A172 (cell line): ENCODE data around the gene SELENOS. TPM values are rescaled to one million over a fixed set of nuclear protein-coding genes. Genes with fewer than 3 reads are reported as not detected.

ENCODE experiments used
- DNase-seq: peaks from one replicate; pipeline ENCODE4 v3.0.0-alpha.2; 2015; ENCODE audit warnings: low spot score
- total RNA-seq: library from RNA; depleted of rRNA; stranded (reverse); fragments of >200 nt; shearing (Covaris generic); gene quantifications from 2 replicates; pipeline ENCODE4 v1.2.3, GENCODE V29; 2014

The SELENOS gene
- total RNA-seq, 1 experiment from 2014 or later: 61.8 TPM

DNA sequence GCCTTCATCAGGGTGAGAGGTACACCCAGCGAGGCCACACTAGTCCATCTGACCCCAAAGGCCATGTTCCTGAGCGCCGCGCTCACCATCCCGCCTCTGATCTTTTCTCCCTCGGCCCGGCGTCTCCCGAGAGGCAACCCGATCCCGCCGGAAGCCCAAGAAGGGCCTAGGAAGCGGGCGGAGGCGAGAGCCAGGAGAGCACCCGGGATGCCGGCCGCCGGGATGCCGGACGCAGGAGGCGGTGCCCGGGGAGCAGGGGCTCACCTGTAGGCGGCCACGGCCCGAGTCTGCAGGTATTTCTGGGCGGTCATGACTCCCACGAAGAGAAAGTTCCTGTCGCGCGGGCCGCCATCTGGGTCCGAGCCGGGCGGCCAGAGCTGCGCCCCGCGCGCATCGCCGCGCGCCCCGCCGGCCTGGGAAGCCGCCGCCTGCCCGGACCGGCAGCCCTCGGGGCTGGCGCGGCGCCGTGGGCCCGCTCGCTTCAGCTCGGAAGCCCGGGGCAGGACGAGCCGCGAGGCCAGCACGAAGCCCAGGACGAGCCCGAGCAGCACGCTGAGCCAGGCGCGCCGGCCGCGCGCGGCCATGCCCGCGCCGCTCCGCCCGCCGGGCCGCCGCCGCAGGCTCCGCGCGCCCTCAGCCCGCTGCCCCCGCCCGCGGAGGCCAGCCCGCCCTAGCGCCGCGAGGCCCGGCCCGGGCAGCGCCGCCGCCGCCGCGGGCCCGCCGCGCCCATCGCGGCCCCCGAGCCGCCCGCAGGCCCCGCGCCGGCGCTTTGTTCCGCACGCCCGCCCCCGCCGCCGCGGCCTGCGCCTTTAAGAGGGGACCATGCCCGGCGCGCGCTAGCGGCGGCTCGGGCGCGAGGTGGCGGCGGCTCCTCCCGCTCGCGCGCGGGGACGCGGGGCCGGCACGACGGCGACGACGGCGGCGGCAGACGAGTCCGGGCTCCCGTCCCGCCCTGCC is 26.1 kb downstream of the SELENOS start:
- no peak for DNase-seq

DNA sequence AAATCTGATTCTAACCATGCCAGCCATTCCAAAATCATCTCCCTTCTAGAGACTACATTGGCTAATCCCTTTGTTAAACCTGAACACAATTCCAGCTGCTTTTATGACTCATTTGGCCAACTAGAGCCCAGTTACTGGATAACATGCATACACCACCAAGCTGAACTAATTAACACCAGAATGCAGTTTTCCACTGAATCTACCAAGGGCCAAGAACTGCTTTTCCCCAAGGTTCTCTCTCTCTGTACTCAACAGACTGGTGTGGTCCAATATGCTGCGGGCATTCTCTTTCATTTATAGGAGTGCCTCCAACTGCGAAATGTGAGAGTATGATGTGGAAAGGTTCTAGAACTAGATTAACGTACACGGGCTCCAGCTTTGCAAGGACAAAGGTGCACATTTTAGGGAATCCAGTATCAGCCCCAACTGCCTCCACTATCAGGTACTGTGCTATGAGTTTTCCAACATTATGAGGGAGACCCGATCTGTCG is 26.9 kb downstream of the SELENOS start:
- peak; percentile 57 for DNase-seq

DNA sequence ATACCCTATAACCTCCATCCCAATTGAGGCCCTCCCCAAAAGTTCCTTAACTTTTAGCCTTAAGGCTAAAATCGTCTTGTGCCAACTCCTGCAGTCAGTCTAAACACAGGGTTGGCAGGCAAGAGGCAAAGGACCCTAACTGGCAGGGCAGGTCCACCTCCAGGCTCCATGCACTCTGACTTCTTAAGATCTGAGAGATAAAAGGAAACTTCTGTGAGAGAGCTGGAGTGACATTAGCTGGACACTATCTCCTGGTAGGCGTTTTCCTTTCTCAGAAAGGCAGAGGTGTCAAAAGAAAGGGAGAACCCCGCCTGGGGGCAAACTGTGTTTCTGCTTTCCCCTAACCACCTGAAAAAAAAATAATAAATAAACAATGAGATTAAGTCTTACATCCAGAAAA is 29.0 kb downstream of the SELENOS start:
- DNase-seq: no peak

DNA sequence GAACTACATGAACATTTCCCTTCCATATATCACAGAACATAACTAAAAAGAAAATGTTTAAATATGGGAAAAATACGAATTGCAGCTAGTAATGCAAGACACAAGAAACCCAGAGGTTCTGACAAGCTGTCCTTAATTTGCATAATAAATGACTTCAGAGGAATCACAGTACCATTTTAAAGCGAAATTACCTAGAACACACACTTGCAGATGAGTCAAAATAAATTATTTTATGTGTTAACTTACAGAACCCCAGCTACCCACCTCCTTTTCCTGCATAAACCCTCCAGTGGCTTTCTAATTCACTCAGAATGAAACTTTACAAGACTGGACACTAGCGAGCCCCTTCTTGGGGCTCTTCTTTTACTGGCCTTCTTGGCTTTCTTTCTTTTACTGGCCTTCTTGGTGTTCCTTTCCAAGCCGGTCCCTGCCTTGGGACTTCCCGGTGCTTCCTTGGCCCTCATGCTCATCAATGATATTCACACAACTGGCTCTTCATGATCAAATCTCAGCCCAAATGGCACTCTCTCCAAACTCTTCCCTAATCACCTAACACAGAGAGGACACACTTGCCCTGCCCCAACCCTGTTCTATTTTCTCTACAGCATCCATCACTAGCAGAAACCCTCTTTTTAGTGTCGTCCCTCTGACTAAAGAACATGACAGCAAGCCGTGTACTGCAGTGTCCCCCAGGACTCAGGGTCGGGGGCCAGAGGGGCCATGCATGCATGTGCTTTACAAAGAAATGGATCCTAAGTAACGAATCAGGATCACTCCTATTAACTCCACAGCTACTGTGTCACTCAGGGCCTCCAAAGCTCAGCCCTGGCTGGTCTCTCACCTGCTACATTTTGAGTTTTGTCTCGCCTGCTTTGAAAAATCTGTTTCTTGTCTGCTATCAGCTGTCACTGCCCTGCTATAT is 30.2 kb downstream of the SELENOS start:
- DNase-seq: no peak

DNA sequence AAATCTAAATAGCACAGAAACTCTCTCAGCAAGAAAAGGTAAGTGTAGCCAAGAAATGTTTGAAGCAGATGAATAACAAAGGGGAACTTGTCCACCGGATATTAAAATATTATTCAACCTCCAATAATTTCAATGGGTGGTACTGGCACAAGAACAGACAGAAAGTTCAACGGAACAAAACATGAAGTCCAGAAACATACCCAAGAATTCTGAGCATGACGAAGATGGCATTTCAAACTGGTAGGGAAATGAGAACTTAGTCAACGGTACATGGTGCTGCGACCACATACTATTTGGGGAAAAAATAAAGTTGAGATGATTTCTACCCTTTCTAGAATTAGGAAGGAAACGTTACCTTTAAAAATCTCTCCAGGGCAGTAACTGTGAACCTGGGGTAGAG is 30.9 kb downstream of the SELENOS start:
- DNase-seq: no peak

DNA sequence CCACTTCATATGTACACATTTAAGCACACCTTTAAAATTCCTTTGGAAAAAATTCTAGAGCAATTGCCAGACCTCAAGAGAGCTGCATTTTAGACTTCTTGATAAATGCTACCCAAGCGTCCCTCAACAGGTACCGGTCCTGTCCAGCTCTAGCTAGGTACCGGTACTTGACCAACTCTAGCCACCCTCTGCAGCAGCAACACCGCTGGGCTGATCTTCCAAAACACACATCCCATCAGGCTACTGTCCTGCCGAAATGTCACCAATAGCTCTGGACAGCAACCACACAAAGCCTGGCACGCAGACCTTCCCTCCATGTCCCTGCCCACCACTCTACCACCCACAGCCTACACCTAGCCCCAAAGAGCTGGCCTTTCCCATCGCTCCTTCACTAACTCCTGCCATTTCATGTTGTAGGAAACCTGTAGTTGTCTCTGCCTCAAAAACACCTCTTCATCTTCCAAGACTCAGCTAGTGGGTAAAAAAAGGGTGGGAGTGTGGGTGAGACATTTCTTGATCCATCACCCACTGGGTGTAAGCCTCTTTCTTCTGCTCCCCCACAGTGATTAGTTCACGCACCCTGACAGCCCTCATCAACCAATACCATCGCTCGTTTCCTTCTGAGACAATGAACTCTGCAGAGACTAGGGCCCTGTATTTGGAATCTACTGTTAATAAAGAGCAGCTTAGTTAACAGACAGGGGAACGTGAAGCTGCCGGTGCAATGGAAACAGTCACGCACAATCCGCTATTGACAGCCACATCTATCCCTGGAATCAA is 32.2 kb downstream of the SELENOS start:
- no peak for DNase-seq

DNA sequence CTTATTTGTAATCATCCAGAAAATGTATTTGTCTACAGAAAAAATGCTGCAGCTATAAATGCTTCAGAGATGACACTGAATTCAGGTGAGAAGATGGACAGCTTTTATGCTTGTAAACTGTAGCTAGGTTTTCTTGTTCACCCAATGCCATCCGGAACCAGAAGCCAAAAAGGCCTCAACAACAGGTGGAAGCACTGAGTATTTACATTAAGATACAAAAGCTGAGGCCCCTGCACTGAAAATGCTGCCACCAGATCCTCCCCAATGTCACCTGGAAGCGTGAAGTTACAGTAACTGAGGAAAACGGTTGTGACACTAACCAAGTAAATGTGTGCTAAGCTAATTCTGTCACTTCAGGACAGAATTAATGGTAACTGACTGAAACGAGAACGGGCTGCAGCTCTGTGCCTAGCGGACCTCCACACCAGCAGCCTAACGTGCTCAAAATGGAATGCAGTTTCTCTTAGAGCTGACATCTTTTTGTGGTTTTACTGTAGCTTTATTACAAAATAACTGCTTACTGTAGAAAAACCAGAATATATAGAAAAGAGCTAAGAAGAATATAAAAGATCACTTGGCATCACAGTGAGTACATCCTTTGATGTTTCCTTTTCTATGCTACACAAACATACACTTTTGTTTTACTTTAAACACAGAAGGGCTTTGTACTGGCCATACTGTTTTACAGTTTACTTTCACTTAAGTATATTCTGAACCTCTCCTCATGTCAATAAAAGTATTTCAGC is 33.1 kb downstream of the SELENOS start:
- DNase-seq: no peak

DNA sequence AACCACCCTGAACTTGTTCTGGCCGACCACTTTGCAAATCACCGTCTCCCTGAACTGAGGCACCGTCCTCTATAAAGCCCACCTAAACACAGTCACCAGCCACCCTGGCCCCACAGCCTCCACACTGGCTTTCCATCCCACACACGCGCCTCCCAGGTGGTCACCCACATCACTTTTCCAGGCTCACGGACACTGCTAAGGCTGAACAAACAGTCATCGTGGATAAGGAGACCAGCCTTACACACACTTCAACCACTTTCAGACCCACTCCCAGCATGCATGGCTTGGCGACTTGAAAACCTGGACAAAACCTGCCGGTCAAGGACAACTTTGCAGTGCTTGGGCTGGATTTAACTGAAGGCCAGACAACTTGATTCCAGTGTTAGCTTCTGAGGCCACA is 33.9 kb downstream of the SELENOS start:
- DNase-seq: no peak

DNA sequence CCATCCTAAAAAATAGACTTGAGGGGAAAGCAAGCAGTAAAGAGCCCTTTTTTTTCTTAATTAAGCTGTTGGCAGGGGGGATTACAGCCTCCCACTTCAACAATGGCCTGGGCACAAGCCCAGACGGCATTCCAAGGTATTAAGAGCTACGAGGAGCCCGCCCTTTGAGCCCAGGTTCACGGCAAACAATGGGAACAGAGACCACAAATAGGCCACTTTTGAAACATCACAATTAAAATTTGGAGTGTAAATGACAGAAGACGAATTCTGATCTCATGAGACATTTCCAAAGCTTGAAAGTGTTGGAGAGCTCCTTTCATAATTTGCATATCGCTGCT is 34.3 kb downstream of the SELENOS start:
- peak; percentile 37 for DNase-seq

DNA sequence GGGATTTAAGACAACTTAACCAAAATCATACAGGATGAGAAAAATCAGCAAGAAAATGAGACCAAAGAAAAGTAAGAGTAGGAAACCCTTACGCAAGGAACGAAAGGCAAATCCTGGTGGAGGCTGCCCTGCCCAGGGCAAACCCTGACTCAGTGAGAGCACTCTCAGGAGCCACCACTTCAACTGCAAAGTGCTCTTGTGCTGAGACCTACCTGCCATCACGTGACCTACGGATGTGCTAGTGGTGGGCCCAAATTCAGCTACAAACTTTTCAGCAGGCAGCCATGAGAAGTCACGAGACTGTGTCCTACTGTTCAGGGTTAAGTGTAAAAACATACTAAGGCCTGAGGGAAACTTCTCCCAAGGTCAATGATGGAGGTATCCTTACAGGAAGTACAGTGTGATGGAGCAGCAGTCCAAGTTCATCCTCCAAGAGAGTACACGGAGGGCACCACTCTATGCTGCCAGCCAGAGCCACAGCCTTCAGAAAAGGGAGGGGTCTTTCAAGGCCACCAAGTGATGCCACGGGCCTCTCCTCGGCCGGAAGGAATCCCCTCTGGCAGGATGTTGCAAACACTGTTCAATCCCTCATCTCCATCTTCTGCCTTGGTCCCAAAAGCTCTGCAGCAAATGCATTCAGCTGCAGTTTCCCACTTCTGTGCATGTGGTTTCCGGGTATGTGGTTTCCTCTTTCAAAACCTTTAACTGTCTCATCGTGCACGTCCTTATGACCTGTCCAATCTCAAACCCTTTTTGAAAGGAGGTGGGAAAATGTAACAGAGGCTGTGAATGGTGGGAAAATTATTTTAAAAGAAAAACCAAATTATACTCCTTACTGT is 34.9 kb downstream of the SELENOS start:
- DNase-seq: peak; percentile 54

DNA sequence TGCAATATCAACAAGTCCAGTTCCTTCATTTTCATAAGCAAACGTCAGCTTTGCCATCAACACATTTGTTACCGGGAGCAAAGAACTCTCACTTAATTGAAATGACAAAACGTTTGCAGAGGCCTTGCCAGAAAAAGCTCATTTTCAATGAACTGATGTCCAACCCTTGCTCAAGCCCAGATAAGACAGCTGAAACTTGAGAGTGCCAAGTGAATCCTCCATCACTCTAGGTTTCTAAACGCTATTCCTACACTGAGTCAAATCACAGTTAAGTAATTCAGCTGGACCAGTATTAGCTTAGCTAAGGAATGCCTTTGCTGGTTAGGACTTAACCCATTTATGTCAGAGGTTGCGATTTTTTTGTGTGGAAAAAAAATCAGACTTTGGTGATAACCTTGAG is 36.9 kb downstream of the SELENOS start:
- no peak for DNase-seq

DNA sequence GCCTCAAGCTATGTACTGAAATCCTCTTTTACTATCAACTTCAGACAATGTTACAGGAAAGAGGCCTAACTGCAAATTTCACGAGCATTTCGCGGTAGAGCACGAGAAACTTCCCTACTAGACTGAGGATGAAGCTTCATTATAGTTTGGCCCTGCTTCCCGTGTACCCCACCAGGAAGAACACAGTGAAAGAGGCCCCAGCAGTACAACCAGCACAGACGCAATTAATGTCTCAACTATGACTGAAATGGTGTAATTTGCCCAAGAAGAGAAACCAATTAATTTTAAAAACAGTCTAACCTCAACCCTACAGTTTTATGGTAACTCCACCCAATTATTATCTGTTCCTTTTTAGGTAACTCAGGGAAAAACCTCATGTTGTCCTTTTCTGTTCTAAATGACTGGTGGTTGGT is 37.6 kb downstream of the SELENOS start:
- DNase-seq: no peak

DNA sequence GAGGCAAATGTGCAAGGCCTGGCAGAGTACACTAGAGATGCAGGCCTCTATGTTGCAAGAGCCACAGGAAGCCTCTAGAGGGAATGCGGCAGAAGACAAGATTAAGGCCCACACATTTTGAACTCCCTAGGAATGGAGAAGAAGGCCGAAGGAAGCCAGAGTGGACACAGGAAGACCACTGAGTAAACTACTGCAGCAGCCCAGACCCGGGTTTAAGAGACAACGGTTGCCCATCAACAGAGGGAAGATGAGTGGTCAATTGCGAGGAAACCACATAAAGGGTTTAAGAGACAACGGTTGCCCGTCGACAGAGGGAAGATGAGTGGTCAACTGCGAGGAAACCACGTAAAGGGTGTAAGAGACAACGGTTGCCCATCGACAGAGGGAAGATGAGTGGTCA is 40.0 kb downstream of the SELENOS start:
- no peak for DNase-seq

DNA sequence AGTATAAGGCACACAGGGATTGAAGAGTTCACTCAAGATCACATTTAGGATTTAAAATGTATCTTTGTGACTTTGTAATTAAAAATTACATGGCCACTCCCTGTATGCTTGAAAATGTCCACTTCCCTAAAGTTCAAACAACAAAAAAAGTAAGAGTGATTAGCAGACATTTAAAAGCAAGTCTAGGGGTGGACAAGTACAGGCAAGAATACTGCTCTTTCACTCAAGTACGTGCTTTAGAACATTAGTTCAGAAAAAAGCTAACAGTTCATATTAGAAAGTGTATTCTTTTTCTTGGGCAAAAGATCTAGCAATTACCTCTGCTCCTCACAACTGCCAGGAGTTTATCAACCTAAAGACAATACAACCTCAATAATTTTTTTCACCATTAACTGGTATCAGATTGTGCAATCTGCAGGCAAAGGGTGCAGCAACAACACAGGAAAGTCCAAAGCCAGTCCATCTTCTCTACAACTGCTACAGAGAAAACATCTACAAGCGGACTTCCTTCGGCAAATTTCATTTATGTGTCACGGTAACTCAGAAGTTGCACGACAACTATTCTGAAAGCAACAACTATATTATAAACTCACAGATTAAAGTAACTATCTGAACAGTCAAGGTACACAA is 43.5 kb downstream of the SELENOS start:
- DNase-seq: no peak

DNA sequence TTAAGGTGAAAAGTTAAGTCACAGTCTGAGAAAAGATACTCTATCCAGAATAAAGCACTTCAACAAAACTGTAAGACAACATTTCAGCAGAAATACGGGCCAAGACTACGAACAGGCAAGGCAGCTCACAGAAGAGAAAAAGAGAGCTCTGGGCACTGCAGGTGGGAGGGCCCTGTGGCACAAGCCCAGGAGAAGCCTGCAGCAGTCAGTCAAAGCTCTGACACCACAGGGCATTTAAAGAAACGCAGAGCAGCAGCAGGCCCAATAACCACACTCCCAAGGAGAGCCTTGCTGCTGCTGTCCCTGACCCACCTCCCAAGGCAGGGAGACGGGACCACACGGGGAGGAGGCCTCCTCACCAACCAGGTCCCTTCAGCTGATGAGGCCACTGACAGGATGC is 44.6 kb downstream of the SELENOS start:
- no peak for DNase-seq

DNA sequence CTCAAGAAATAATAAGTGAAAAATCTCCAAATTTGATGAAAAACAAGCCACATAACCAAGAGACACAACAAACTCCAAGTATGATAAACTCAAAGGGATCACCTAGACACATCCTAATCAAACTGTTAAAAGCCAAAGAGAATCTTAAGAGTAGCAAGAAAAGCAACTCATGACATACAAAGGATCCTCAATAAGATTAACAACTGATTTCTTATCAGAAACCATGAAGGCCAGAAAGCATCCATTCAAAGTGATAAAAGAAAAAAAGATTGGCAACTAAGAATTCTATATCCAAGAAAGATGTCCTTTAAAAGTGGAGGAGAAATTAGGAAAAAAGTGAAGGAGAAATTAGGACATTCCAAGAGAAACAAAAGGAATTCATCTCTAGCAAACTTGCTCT is 49.0 kb downstream of the SELENOS start:
- no peak for DNase-seq

DNA sequence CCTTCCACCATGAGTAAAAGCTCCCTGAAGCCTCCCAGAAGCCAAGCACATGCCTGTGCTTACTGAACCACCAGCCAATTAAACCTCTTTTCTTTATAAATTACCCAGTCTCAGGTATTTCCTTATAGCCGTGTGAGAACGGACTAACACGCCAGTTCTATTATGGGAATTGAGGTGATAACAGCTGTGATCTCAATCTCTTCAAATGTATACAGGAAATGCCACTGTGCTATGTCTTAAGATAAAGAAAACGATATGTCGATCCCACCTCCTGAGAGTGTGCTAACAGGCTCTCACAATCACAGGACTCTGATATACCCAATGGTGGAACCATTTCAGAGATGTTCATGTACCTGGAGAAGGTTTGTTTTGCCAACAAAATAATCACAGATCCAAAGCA is 51.6 kb downstream of the SELENOS start:
- no peak for DNase-seq
